AG09309 (cell line): ENCODE results near the gene MRPL43.

Source experiments
- DNase-seq: peaks from one replicate; pipeline ENCODE4 v3.0.0-alpha.2; 2010; ENCODE audit warnings: low read depth
- H3K4me3 ChIP-seq: 2 replicates; pipeline ENCODE4 v1.5.1; 2011; ENCODE audit warnings: mild to moderate bottlenecking, low read depth, low read length, moderate library complexity; ENCODE audit not compliant: control insufficient read depth
- CTCF ChIP-seq: IDR thresholded peaks from 2 replicates; pipeline ENCODE4 v1.5.1; 2011; ENCODE audit warnings: mild to moderate bottlenecking, low read depth, low read length, inconsistent platforms; ENCODE audit not compliant: insufficient read depth, control insufficient read depth; ENCODE audit errors: missing control alignments

MRPL43 gene

GRCh38 chr10:100988166-100988565 is 869 bp upstream of the MRPL43 start:
- no peak for DNase-seq
- no peak for TF ChIP-seq CTCF
- peak overlapping the region; percentile 88 for H3K4me3 ChIP-seq

GRCh38 chr10:100987685-100988049 is 370 bp upstream of the MRPL43 start:
- H3K4me3 ChIP-seq, result peak overlapping the region; percentile 88
- no peak for TF ChIP-seq CTCF
- DNase-seq, result no peak

- peak overlapping the region; percentile 88 for H3K4me3 ChIP-seq
- no peak for TF ChIP-seq CTCF
Observed at GRCh38 chr10:100986623-100986951, 710 bp downstream of the MRPL43 start.

GRCh38 chr10:100985336-100985735 is 2.0 kb downstream of the MRPL43 start:
- DNase-seq, result no peak
- no peak overlapping the region for H3K4me3 ChIP-seq
- no peak for TF ChIP-seq CTCF

More at GRCh38 chr10:100986623-100986951, 710 bp downstream of the MRPL43 start:
- DNase-seq, result no peak

- TF ChIP-seq CTCF, result no peak
Observed at GRCh38 chr10:100984672-100985177, 2.6 kb downstream of the MRPL43 start.

GRCh38 chr10:100983868-100984671 is 3.2 kb downstream of the MRPL43 start:
- TF ChIP-seq CTCF, result no peak
- no peak overlapping the region for H3K4me3 ChIP-seq
- no peak for DNase-seq

More at GRCh38 chr10:100984672-100985177, 2.6 kb downstream of the MRPL43 start:
- no peak overlapping the region for H3K4me3 ChIP-seq
- no peak for DNase-seq
